Caki2 (cell line): ENCODE measurements around the gene TEDDM1. TPM values are rescaled to one million over a fixed set of nuclear protein-coding genes. Genes with fewer than 3 reads are reported as not detected.

Experiments used
- DNase-seq: peaks from one replicate; pipeline ENCODE4 v3.0.0-alpha.2; 2015; ENCODE audit warnings: low read depth
- in situ Hi-C: cut with HindIII; loops from 2 replicates; pipeline ENCODE4 v1.10.0; 2016; ENCODE audit warnings: low sequenced_read_pairs, low pct_unique_long_range_greater_than_20kb, mixed read lengths
- total RNA-seq: library from RNA; depleted of rRNA; stranded (reverse); fragments of >200 nt; shearing (Covaris generic); gene quantifications from 2 replicates; pipeline ENCODE4 v1.2.3, GENCODE V29; 2014; ENCODE audit warnings: low replicate concordance

Gene TEDDM1
- total RNA-seq, 1 experiment from 2014 or later, result not detected

GRCh38 chr1:182410138-182410537, 9.7 kb upstream of the TEDDM1 start:
- in situ Hi-C loops, result no loop called here

GRCh38 chr1:182408435-182409075, 8.1 kb upstream of the TEDDM1 start:
- in situ Hi-C loops, result no loop called here
- no peak for DNase-seq

More at GRCh38 chr1:182410138-182410537, 9.7 kb upstream of the TEDDM1 start:
- DNase-seq, result no peak

- DNase-seq, result no peak
- in situ Hi-C loops, result no loop called here
Measured at GRCh38 chr1:182407724-182408123, 7.3 kb upstream of the TEDDM1 start.

- no peak for DNase-seq
- in situ Hi-C loops, result no loop called here
Measured at GRCh38 chr1:182406012-182406411, 5.5 kb upstream of the TEDDM1 start.

- DNase-seq, result no peak
- in situ Hi-C loops, result no loop called here
Measured at GRCh38 chr1:182405578-182405977, 5.1 kb upstream of the TEDDM1 start.

- in situ Hi-C loops, result no loop called here
- DNase-seq, result no peak
Measured at GRCh38 chr1:182404781-182405180, 4.3 kb upstream of the TEDDM1 start.

GRCh38 chr1:182397653-182398393, 2.6 kb downstream of the TEDDM1 start:
- in situ Hi-C loops, result no loop called here
- no peak for DNase-seq

- in situ Hi-C loops, result no loop called here
- DNase-seq, result no peak
Measured at GRCh38 chr1:182395906-182396305, 4.6 kb downstream of the TEDDM1 start.

GRCh38 chr1:182394055-182394775, 6.3 kb downstream of the TEDDM1 start:
- DNase-seq, result no peak
- in situ Hi-C loops, result no loop called here

GRCh38 chr1:182392050-182393028, 8.1 kb downstream of the TEDDM1 start:
- DNase-seq, result no peak
- in situ Hi-C loops, result no loop called here

GRCh38 chr1:182391362-182392049, 9.0 kb downstream of the TEDDM1 start, which contains the start of gene GLUL:
TSS of gene GLUL (minus strand) at chr1:182391790. CDS start at chr1:182388737, 3,053 bp downstream.
- peak; percentile 47 for DNase-seq
- in situ Hi-C loops, result no loop called here

GRCh38 chr1:182391028-182391361, 9.5 kb downstream of the TEDDM1 start:
- in situ Hi-C loops, result no loop called here

GRCh38 chr1:182389619-182390047, 10.8 kb downstream of the TEDDM1 start:
- in situ Hi-C loops, result no loop called here
- no peak for DNase-seq

More at GRCh38 chr1:182391028-182391361, 9.5 kb downstream of the TEDDM1 start:
- DNase-seq, result no peak

- DNase-seq, result no peak
- in situ Hi-C loops, result no loop called here
Measured at GRCh38 chr1:182388392-182389134, 11.9 kb downstream of the TEDDM1 start.

- in situ Hi-C loops, result no loop called here
Measured at GRCh38 chr1:182387566-182387965, 12.9 kb downstream of the TEDDM1 start.

GRCh38 chr1:182386980-182387379, 13.5 kb downstream of the TEDDM1 start:
- in situ Hi-C loops, result no loop called here
- DNase-seq, result no peak

More at GRCh38 chr1:182387566-182387965, 12.9 kb downstream of the TEDDM1 start:
- no peak for DNase-seq
